ENCODE measurements around the gene HSDL2.
"Not testable (repeated sequence)": the region's sequence is repeated elsewhere in the genome, so short reads cannot be mapped to it uniquely, and the experiment has no call there.

Gene HSDL2

DNA sequence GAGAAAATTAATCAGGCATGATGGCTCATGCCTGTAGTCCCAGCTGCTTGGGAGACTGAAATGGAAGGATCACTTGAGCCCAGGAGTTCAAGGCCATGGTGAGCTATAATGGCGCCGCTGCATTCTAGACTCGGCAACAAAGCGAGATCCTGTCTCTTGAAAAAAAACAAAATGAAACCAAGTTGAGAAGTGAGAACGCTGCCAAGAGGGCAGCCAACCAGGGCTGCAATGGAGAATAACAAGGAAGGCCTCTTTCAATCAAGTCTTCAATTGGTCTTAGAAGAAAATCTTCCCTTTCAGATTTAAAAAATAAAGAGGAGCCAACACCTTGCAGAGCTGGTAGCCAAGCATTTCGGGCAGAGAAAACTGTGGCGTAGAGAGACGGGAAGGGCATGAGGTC lies 121.4 kb downstream of the HSDL2 start:
- H3K36me3 Mint-ChIP-seq (ENCODE audit: low read depth), result no peaks in the 10 kb centered on the region
- no peaks in the 10 kb centered on the region for H3K9me3 Mint-ChIP-seq
- no peak for DNase-seq
- H3K4me3 Mint-ChIP-seq, result no peak overlapping the region
- no peaks in the 10 kb centered on the region for H3K27me3 Mint-ChIP-seq
- no peak overlapping the region for H3K27ac Mint-ChIP-seq
- H3K4me1 Mint-ChIP-seq (ENCODE audit: low read depth), result peaks cover 3% of the 10 kb centered on the region

DNA sequence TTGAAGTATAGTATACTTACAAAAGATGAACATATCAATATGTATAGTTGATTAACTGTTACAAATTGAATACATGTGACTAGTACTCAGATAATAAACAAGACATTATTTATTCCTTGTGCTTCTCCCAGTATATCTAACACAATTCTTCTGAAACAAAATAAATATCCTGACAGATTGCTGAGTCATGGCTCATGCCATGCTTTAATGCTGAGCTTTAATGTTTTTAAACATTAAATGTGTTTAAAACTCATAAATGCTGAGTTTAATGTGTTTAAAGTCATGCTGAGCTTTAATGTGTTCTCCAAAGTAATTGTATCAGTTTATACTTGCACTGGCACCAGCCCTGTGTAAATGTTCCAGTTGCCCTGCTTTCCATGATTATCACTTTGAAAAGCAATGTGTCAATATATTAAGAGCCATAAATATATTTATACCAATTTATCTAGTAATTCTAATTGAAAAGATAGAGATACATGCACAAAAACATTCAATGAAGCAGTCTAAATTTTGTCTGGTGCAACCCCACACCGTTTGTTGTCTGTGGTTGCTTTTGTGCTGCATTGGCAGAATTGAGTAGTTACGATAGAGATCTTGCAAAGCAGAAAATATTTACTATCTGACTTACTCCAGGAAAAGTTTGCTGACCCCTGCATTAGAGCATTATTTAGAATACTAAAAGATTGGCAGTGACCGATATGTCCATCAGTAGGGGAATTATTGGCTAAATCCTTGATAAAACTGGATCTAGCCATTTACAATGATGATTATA lies 122.5 kb downstream of the HSDL2 start:
- no peak overlapping the region for H3K27ac Mint-ChIP-seq
- DNase-seq, result no peak
- no peaks in the 10 kb centered on the region for H3K36me3 Mint-ChIP-seq (ENCODE audit: low read depth)
- H3K4me1 Mint-ChIP-seq (ENCODE audit: low read depth), result no peaks in the 10 kb centered on the region
- H3K9me3 Mint-ChIP-seq, result no peaks in the 10 kb centered on the region
- H3K4me3 Mint-ChIP-seq, result no peak overlapping the region
- H3K27me3 Mint-ChIP-seq, result no peaks in the 10 kb centered on the region

DNA sequence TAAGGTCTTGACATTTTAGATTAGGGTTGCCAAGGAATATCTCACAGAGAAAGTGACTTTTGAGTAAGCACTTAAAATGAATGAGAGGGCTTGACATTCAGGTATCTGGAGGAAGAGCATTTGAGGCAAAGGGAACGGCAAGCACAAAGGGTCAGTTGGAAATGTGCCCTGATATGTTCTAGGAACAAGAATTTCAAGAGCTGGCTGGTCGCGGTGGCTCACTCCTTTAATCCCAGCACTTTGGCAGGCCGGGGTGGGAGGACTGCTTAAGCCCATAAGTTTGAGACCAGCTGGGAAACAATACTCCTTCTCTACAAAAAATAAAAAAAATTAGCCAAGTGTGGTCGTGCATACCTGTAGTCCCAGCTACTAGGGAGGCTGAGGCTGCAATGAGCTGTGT lies 123.3 kb downstream of the HSDL2 start:
- H3K9me3 Mint-ChIP-seq, result no peaks in the 10 kb centered on the region

DNA sequence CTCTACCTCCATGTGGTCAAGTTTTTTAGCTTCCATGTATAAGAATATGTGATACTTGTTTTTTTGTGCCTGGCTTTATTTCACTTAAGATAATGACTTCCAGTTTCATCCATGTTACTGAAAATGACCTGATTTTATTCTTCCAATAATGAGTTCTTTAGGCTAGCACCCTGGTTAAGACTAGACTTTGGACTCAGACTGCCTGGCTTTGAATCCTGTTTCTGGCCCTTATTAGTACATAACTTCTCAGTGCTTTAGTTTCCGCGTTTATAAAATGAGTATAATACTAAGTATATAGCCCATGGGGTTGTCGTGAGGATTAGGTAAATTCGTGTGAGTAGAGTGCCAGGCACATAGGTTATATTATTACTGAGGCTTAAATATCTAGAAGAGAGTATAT lies 125.2 kb downstream of the HSDL2 start:
- Mint-ChIP-seq H3K27ac (no peak overlapping the region), H3K4me3 (no peak overlapping the region), H3K27me3 (no peaks in the 10 kb centered on the region), H3K9me3 (no peaks in the 10 kb centered on the region), H3K36me3 (ENCODE audit: low read depth) (no peaks in the 10 kb centered on the region), H3K4me1 (ENCODE audit: low read depth) (no peaks in the 10 kb centered on the region)
- no peak for DNase-seq

More for the DNA sequence above, 123.3 kb downstream of the HSDL2 start:
- Mint-ChIP-seq H3K27ac (no peak overlapping the region), H3K36me3 (ENCODE audit: low read depth) (no peaks in the 10 kb centered on the region), H3K4me3 (no peak overlapping the region), H3K27me3 (no peaks in the 10 kb centered on the region), H3K4me1 (ENCODE audit: low read depth) (no peaks in the 10 kb centered on the region)
- no peak for DNase-seq

DNA sequence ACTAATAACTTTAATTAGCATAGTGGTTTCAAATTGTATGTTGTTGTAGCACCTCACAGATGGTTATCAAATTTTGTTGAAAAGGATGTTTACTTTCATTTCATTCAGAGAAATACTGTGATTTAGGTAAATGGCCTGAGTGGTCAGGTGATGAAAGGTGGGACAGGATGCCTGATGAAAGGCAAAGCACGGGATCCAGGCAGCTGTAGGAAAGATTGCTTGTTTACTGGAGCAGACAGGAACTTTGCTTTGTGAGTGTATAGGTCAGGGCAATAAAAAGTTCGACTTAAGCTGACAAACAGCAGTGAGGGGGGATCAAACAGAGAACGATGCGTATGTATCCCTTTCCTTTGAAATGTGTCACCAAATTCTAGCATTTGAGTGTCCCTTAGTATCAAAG lies 125.7 kb downstream of the HSDL2 start:
- H3K4me1 Mint-ChIP-seq (ENCODE audit: low read depth), result no peaks in the 10 kb centered on the region
- DNase-seq, result no peak
- no peaks in the 10 kb centered on the region for H3K27me3 Mint-ChIP-seq
- no peak overlapping the region for H3K27ac Mint-ChIP-seq
- H3K36me3 Mint-ChIP-seq (ENCODE audit: low read depth), result no peaks in the 10 kb centered on the region
- H3K4me3 Mint-ChIP-seq, result no peak overlapping the region
- no peaks in the 10 kb centered on the region for H3K9me3 Mint-ChIP-seq

DNA sequence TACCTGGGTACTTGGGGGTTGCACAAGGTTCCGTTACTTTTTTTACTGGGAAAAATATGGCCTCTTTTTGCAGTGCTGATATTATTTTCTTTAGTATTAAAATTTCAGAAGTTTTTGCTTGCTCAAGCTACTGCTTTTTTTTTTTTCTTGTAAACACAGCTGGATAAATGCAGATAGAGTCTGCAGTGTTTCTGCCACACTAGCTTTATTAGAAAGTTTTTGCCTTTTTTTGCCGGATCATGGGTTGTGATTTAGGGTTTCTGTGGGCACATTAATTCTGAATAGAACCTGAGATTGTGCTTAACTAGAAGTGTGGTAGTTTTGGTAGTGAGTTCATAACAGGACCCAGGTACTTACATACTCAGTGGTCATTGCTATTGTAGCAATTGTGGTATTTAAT lies 126.7 kb downstream of the HSDL2 start:
- DNase-seq, result no peak
- Mint-ChIP-seq H3K27ac (no peak overlapping the region), H3K4me3 (no peak overlapping the region), H3K9me3 (no peaks in the 10 kb centered on the region), H3K27me3 (no peaks in the 10 kb centered on the region), H3K4me1 (ENCODE audit: low read depth) (no peaks in the 10 kb centered on the region), H3K36me3 (ENCODE audit: low read depth) (no peaks in the 10 kb centered on the region)

DNA sequence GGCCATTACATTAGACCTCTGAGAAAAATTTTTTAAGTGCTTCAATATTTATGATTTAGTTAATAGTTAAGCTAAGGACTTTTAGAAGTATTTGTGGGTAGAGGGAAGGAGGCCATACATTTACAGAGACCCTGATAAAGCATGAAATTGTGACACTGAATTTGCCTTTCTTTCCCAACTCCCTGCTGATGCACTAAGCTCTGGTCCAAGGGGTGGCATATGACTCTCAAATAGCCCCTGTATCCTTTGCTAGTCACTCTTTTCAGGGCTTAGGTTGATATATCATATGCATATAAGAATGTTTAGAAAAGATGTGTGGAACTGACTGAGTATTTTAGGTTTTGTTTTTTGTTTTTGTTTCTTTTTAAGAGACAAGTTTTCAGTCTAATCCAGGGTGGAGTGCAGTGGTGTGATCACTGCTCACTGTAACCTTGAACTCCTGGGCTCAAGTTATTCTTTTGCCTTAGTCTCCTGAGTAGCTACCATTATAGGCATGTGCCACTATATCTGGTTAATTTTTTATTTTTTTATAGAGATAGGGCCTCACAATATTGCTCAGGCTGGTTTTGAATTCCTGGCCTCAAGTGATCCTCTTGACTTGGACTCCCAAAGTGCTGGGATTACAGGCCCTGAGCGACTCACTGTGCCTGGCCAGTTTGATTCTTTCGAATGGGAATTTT lies 127.2 kb downstream of the HSDL2 start:
- no peaks in the 10 kb centered on the region for H3K4me1 Mint-ChIP-seq (ENCODE audit: low read depth)
- no peaks in the 10 kb centered on the region for H3K9me3 Mint-ChIP-seq
- H3K27ac Mint-ChIP-seq, result no peak overlapping the region
- no peak for DNase-seq
- no peak overlapping the region for H3K4me3 Mint-ChIP-seq
- H3K36me3 Mint-ChIP-seq (ENCODE audit: low read depth), result no peaks in the 10 kb centered on the region
- H3K27me3 Mint-ChIP-seq, result no peaks in the 10 kb centered on the region

DNA sequence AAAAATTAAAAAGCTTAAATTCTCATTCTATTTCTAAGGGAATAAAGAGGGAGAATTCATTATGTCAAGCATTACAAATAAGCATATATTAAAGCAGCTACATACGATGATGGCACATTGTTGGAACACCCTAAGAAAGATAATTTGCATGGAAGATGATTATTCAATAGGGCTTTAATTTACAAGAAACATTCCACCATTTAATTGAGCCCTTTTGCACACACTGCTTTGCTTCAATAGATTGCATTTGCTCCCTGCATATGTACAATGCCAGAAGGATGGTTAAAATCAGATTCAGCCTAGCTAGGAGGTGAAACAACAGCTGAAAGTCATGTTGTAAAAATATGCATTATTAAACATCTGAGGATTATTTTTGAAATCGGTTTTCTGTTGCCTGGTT lies 128.5 kb downstream of the HSDL2 start:
- no peak overlapping the region for H3K27ac Mint-ChIP-seq
- H3K4me3 Mint-ChIP-seq, result no peak overlapping the region
- no peaks in the 10 kb centered on the region for H3K4me1 Mint-ChIP-seq (ENCODE audit: low read depth)
- H3K9me3 Mint-ChIP-seq, result no peaks in the 10 kb centered on the region
- H3K27me3 Mint-ChIP-seq, result no peaks in the 10 kb centered on the region
- DNase-seq, result no peak
- H3K36me3 Mint-ChIP-seq (ENCODE audit: low read depth), result no peaks in the 10 kb centered on the region

DNA sequence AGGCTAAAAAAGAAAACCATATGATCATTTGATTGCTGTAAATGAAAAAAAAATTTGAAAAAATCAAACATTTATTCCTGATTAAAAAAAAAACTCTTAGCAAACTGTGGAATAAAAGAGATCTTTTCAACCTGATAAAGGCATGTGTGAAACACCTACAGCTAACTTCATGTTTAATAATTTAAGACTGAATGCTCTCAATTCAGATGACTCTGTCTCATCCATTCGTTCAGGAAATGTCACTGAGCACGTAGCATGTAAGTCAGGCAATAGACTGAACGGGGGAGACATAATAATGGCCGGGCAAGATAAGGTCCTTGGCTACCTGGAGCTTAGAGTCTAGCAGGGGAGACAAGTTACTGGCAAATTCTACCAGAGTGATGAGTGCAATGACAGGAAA lies 132.5 kb downstream of the HSDL2 start:
- not testable (repeated sequence) for H3K36me3 Mint-ChIP-seq (ENCODE audit: low read depth); H3K4me3 Mint-ChIP-seq; H3K4me1 Mint-ChIP-seq (ENCODE audit: low read depth); H3K27me3 Mint-ChIP-seq; DNase-seq; H3K27ac Mint-ChIP-seq; H3K9me3 Mint-ChIP-seq

DNA sequence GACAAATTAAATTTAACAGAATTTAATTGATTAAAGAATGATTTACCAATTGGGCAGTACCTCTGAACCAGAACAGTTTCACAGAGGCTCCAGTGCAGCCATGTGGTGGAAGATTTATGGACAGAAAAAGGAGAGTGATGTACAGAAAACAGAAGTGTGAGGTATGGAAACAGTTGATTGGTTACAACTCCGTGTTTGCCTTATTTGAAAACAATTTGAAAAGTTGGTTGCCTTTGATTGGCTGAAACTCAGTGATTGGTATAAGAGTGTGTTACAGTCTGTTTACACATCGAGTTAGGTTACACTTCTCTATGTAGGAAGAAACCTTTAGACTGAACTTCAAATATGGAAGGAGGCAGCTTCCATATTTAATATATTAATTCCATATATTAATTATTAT lies 136.9 kb downstream of the HSDL2 start:
- Mint-ChIP-seq H3K27ac (no peak overlapping the region), H3K4me1 (ENCODE audit: low read depth) (no peaks in the 10 kb centered on the region), H3K4me3 (no peak overlapping the region), H3K9me3 (no peaks in the 10 kb centered on the region), H3K36me3 (ENCODE audit: low read depth) (no peaks in the 10 kb centered on the region), H3K27me3 (no peaks in the 10 kb centered on the region)
- DNase-seq, result no peak

DNA sequence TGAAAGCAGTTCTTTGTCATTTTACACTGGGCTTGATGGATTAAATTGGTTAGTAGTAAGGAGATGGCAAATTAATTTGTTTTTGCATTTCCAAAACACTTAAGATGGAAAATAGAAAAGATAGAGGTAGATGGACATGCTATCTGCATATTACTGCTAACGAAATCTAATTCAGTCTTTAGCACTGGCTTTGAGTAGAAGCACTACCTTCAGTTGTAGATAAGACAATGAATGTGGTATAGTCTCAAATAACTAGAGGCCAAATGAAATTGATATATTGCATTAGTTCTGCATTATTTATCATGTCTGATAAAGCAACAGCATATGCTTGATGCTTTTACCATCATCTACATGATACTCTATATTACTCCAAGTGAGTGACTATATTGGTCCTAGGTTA lies 140.2 kb downstream of the HSDL2 start:
- H3K9me3 Mint-ChIP-seq, result no peaks in the 10 kb centered on the region
- no peak overlapping the region for H3K4me3 Mint-ChIP-seq
- no peak for DNase-seq
- H3K36me3 Mint-ChIP-seq (ENCODE audit: low read depth), result no peaks in the 10 kb centered on the region
- no peaks in the 10 kb centered on the region for H3K4me1 Mint-ChIP-seq (ENCODE audit: low read depth)
- H3K27me3 Mint-ChIP-seq, result no peaks in the 10 kb centered on the region
- H3K27ac Mint-ChIP-seq, result no peak overlapping the region

DNA sequence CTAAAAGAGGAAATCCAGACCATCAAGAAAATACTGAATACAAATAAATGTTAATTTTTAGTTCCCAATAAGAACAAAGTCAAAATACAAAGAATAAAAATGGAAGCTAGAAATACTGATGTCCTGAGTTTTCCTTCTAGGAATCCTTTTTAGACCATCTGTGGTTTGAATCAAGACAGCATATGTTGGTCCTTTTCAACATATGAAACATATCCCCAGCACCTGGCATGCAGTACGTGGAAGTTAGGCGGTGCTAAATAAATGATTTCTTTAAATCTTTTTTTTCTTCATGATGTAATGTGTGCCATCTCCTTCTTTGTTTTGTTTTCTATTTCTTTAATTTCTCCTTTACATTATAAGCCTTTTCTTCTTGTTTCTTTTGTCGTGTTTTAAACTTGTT lies 140.7 kb downstream of the HSDL2 start:
- H3K4me3 Mint-ChIP-seq, result no peak overlapping the region
- H3K36me3 Mint-ChIP-seq (ENCODE audit: low read depth), result no peaks in the 10 kb centered on the region
- no peaks in the 10 kb centered on the region for H3K9me3 Mint-ChIP-seq
- no peaks in the 10 kb centered on the region for H3K27me3 Mint-ChIP-seq
- no peak for DNase-seq
- H3K4me1 Mint-ChIP-seq (ENCODE audit: low read depth), result no peaks in the 10 kb centered on the region
- H3K27ac Mint-ChIP-seq, result no peak overlapping the region

All from activated T-cell treated with anti-CD3 and anti-CD28 coated beads, Interleukin-2, amount 50 U/mL, for 24 hours (primary cell).